Natural killer cell treated with Interleukin-12 subunit alpha and Interleukin-12 subunit beta and Interleukin-15 and Interleukin-18, amount 100 ng/mL, for 72 hours (primary cell): ENCODE data around the gene HIPK4. TPM values are rescaled to one million over a fixed set of nuclear protein-coding genes. Genes with fewer than 3 reads are reported as not detected.

Experiments used
- ATAC-seq, 2 donors: fragments of 150-1000 bp; cut with Tn5 transposase in 1 of 2; sonication (Bioruptor Pico), chemical (Tn5 transposase) in 1 of 2; 2 replicates each; pipeline ENCODE4 v1.10.0; 2021
- DNase-seq: peaks from one replicate; pipeline ENCODE4 v3.0.0; 2022; ENCODE audit warnings: low spot score
- H3K27ac Mint-ChIP-seq, 2 donors: 1 replicate in 1 of 2; 2 replicates in 1 of 2; pipeline ENCODE4 v1.8.0; 2022; ENCODE audit warnings: mixed read lengths in 2 of 2, mild to moderate bottlenecking in 1 of 2, moderate library complexity in 1 of 2
- H3K27me3 Mint-ChIP-seq, 2 donors: 1 replicate in 1 of 2; 2 replicates in 1 of 2; pipeline ENCODE4 v1.8.0; 2022; ENCODE audit warnings: mixed read lengths in 2 of 2
- H3K36me3 Mint-ChIP-seq: one replicate; pipeline ENCODE4 v1.8.0; 2022; ENCODE audit warnings: mixed read lengths
- H3K4me1 Mint-ChIP-seq, 2 donors: 1 replicate in 1 of 2; 2 replicates in 1 of 2; pipeline ENCODE4 v1.8.0; 2022; ENCODE audit warnings: low read depth in 2 of 2, mixed read lengths in 2 of 2, mild to moderate bottlenecking in 1 of 2
- H3K4me3 Mint-ChIP-seq: one replicate; pipeline ENCODE4 v1.8.0; 2022; ENCODE audit warnings: mixed read lengths
- H3K9me3 Mint-ChIP-seq: 2 replicates; pipeline ENCODE4 v1.8.0; 2022; ENCODE audit warnings: mixed read lengths
- total RNA-seq, 2 donors: library from RNA; stranded (reverse); gene quantifications; one replicate each; pipeline ENCODE4 v1.2.3, GENCODE V29; 2022

The HIPK4 gene
- total RNA-seq, 2 donors from 2014 or later = not detected

- Mint-ChIP-seq H3K9me3 (no peaks in the 10 kb centered on the region), H3K4me1 (peaks cover 19 to 44% of the 10 kb centered on the region in 2 donors), H3K36me3 (no peaks in the 10 kb centered on the region), H3K4me3 (no peak overlapping the region), H3K27ac (no peak overlapping the region), H3K27me3 (no peaks in the 10 kb centered on the region)
- ATAC-seq = no peak
- DNase-seq = no peak
Observed at GRCh38 chr19:40360708-40361241, 29.2 kb downstream of the HIPK4 start.

- Mint-ChIP-seq H3K9me3 (no peaks in the 10 kb centered on the region), H3K4me3 (no peak overlapping the region), H3K27me3 (no peaks in the 10 kb centered on the region), H3K36me3 (no peaks in the 10 kb centered on the region), H3K27ac (no peak overlapping the region), H3K4me1 (peaks cover 15 to 42% of the 10 kb centered on the region in 2 donors)
- no peak for ATAC-seq
- DNase-seq = no peak
Observed at GRCh38 chr19:40360020-40360707, 29.8 kb downstream of the HIPK4 start.

- H3K27ac Mint-ChIP-seq = no peak overlapping the region
- peaks cover 11 to 37% of the 10 kb centered on the region in 2 donors for H3K4me1 Mint-ChIP-seq
- no peaks in the 10 kb centered on the region for H3K27me3 Mint-ChIP-seq
- no peak overlapping the region for H3K4me3 Mint-ChIP-seq
- ATAC-seq (peak in 1 of 2 donors; percentile 28), DNase-seq (no peak)
- no peaks in the 10 kb centered on the region for H3K36me3 Mint-ChIP-seq
- H3K9me3 Mint-ChIP-seq = no peaks in the 10 kb centered on the region
Observed at GRCh38 chr19:40358773-40359172, 31.2 kb downstream of the HIPK4 start.

GRCh38 chr19:40357640-40358039, 32.3 kb downstream of the HIPK4 start:
- H3K27me3 Mint-ChIP-seq = no peaks in the 10 kb centered on the region
- no peak overlapping the region for H3K27ac Mint-ChIP-seq
- DNase-seq (no peak), ATAC-seq (no peak)
- H3K9me3 Mint-ChIP-seq = no peaks in the 10 kb centered on the region
- H3K4me3 Mint-ChIP-seq = no peak overlapping the region
- H3K4me1 Mint-ChIP-seq = peaks cover 0 to 29% of the 10 kb centered on the region in 2 donors
- no peaks in the 10 kb centered on the region for H3K36me3 Mint-ChIP-seq

GRCh38 chr19:40356681-40357595, 33.0 kb downstream of the HIPK4 start:
- DNase-seq = no peak
- Mint-ChIP-seq H3K4me3 (no peak overlapping the region), H3K9me3 (no peaks in the 10 kb centered on the region), H3K4me1 (peaks cover 0 to 23% of the 10 kb centered on the region in 2 donors), H3K27me3 (no peaks in the 10 kb centered on the region), H3K27ac (no peak overlapping the region), H3K36me3 (no peaks in the 10 kb centered on the region)
- no peak for ATAC-seq

GRCh38 chr19:40355975-40356680, 33.9 kb downstream of the HIPK4 start:
- ATAC-seq (peak in 1 of 2 donors; percentile 26), DNase-seq (no peak)
- Mint-ChIP-seq H3K9me3 (no peaks in the 10 kb centered on the region), H3K36me3 (no peaks in the 10 kb centered on the region), H3K27ac (peak overlapping the region in 1 of 2 donors; percentile 14), H3K4me1 (peaks cover 0 to 25% of the 10 kb centered on the region in 2 donors), H3K27me3 (no peaks in the 10 kb centered on the region), H3K4me3 (no peak overlapping the region)

- Mint-ChIP-seq H3K4me3 (peak overlapping the region; percentile 93), H3K4me1 (peaks cover 26 to 27% of the 10 kb centered on the region in 2 donors), H3K36me3 (no peaks in the 10 kb centered on the region), H3K27ac (peak overlapping the region; percentile 51 to 87), H3K9me3 (no peaks in the 10 kb centered on the region), H3K27me3 (no peaks in the 10 kb centered on the region)
- ATAC-seq (no peak), DNase-seq (no peak)
Observed at GRCh38 chr19:40348961-40349507, 40.9 kb downstream of the HIPK4 start.

- H3K27ac Mint-ChIP-seq = peak within 1 kb of the TSS; percentile 51 to 87
- no peaks in the 10 kb centered on the region for H3K36me3 Mint-ChIP-seq
- DNase-seq (peak; percentile 100), ATAC-seq (peak; percentile 98)
- peak within 1 kb of the TSS; percentile 93 for H3K4me3 Mint-ChIP-seq
- peaks cover 26 to 27% of the 10 kb centered on the region in 2 donors for H3K4me1 Mint-ChIP-seq
- H3K27me3 Mint-ChIP-seq = no peaks in the 10 kb centered on the region
- no peaks in the 10 kb centered on the region for H3K9me3 Mint-ChIP-seq
Observed at GRCh38 chr19:40348125-40348913, 41.7 kb downstream of the HIPK4 start, which contains the start of the genes C19orf47 and PLD3. TSS of gene C19orf47 (minus strand) at chr19:40348397. CDS start at chr19:40341857, 6,540 bp downstream. TSS of gene PLD3 (plus strand) at chr19:40348695. CDS start at chr19:40366484, 17,789 bp downstream.

GRCh38 chr19:40344422-40344821, 45.6 kb downstream of the HIPK4 start:
- Mint-ChIP-seq H3K36me3 (peaks cover 2% of the 10 kb centered on the region), H3K4me1 (peaks cover 22 to 31% of the 10 kb centered on the region in 2 donors), H3K27ac (no peak overlapping the region), H3K4me3 (no peak overlapping the region), H3K27me3 (no peaks in the 10 kb centered on the region), H3K9me3 (no peaks in the 10 kb centered on the region)
- no peak for DNase-seq
- ATAC-seq = no peak

- Mint-ChIP-seq H3K27me3 (no peaks in the 10 kb centered on the region), H3K4me3 (no peak overlapping the region), H3K4me1 (peaks cover 15 to 22% of the 10 kb centered on the region in 2 donors), H3K27ac (no peak overlapping the region), H3K36me3 (peaks cover 11% of the 10 kb centered on the region), H3K9me3 (no peaks in the 10 kb centered on the region)
- ATAC-seq (no peak), DNase-seq (no peak)
Observed at GRCh38 chr19:40342644-40343311, 47.2 kb downstream of the HIPK4 start.

- DNase-seq (no peak), ATAC-seq (no peak)
- Mint-ChIP-seq H3K4me1 (peaks cover 12 to 17% of the 10 kb centered on the region in 2 donors), H3K36me3 (peaks cover 11% of the 10 kb centered on the region), H3K4me3 (no peak overlapping the region), H3K9me3 (no peaks in the 10 kb centered on the region), H3K27me3 (no peaks in the 10 kb centered on the region), H3K27ac (no peak overlapping the region)
Observed at GRCh38 chr19:40341601-40342482, 48.1 kb downstream of the HIPK4 start.
